ENCODE data around the gene UBE2N. TPM values are rescaled to one million over a fixed set of nuclear protein-coding genes. Genes with fewer than 3 reads are reported as not detected.
"Not testable (repeated sequence)": the region's sequence is repeated elsewhere in the genome, so short reads cannot be mapped to it uniquely, and the experiment has no call there.

Gene UBE2N
- total RNA-seq, 1 experiment from 2014 or later: 205 TPM

- Histone ChIP-seq H3K36me3 (ENCODE audit: low read depth, low read length) (peaks cover 3% of the 10 kb centered on the region; the same call in 1 of the 2 replicates), H4K20me1 (ENCODE audit: low read length) (0 out of 2 replicates have a peak, but pooled peaks cover 12% of the 10 kb centered on the region), H3K4me2 (ENCODE audit: low read length) (no peak overlapping the region), H3F3A (ENCODE audit: low read length, unreplicated experiment) (no peaks in the 10 kb centered on the region), H3K27ac (ENCODE audit: low read length) (no peak overlapping the region), H2AFZ (ENCODE audit: low read length) (no peak overlapping the region), H3K4me3 (ENCODE audit: low read length) (no peak overlapping the region), H3K79me2 (ENCODE audit: low read length) (peaks cover 91% of the 10 kb centered on the region), H3K4me1 (ENCODE audit: insufficient read depth, low read length) (peaks cover 12% of the 10 kb centered on the region; the same call in 1 of the 2 replicates), H3K9me3 (ENCODE audit: low read length) (no peaks in the 10 kb centered on the region), H3K9me2 (replicated peaks; ENCODE audit: low read length) (no peaks in the 10 kb centered on the region), H3K27me3 (ENCODE audit: low read length) (no peaks in the 10 kb centered on the region), H3K9ac (ENCODE audit: low read length) (no peak overlapping the region)
- ATAC-seq: peak; percentile 87
- no TSS peak for BruUV-seq (replicated peaks)
- POLR2A ChIA-PET (ENCODE audit: unreplicated experiment): no interaction called here
- peak; percentile 60 for DNase-seq
- intact Hi-C loops (cut with micrococcal nuclease): no loop called here
- TF ChIP-seq CTCF (conservative IDR thresholded peaks at IDR 0.05; ENCODE audit: low read depth, low read length): no peak
- TF ChIP-seq EZH2 (IDR thresholded peaks at IDR 0.05; ENCODE audit: low read length, unreplicated experiment): no peak
- no peak for TF ChIP-seq EZH2phosphoT487 (IDR thresholded peaks at IDR 0.05; ENCODE audit: borderline replicate concordance, low read length)
- CTCF ChIA-PET: no interaction called here
Measured at GRCh38 chr12:93387780-93388179, 54.0 kb downstream of the UBE2N start.

GRCh38 chr12:93381976-93382437, 59.7 kb downstream of the UBE2N start:
- DNase-seq; H3K36me3 ChIP-seq (ENCODE audit: low read depth, low read length); H3K4me3 ChIP-seq (ENCODE audit: low read length); H3K27ac ChIP-seq (ENCODE audit: low read length); BruUV-seq (replicated peaks); ATAC-seq; H3F3A ChIP-seq (ENCODE audit: low read length, unreplicated experiment); H3K27me3 ChIP-seq (ENCODE audit: low read length); H3K9me2 ChIP-seq (replicated peaks; ENCODE audit: low read length); H3K9me3 ChIP-seq (ENCODE audit: low read length); H3K4me2 ChIP-seq (ENCODE audit: low read length); CTCF ChIA-PET; H3K9ac ChIP-seq (ENCODE audit: low read length); POLR2A ChIA-PET (ENCODE audit: unreplicated experiment); H2AFZ ChIP-seq (ENCODE audit: low read length): not testable (repeated sequence)
- H3K4me1 ChIP-seq (ENCODE audit: insufficient read depth, low read length): peaks cover 21% of the 10 kb centered on the region
- intact Hi-C loops (cut with micrococcal nuclease): loop anchor here (1.0 kb wide), 1 partner anchor 597 kb away; no protein-coding TSS in a partner anchor
- H3K79me2 ChIP-seq (ENCODE audit: low read length): peaks cover 87% of the 10 kb centered on the region
- peaks cover 36% of the 10 kb centered on the region for H4K20me1 ChIP-seq (ENCODE audit: low read length)

GRCh38 chr12:93381161-93381975, 60.4 kb downstream of the UBE2N start:
- ChIA-PET CTCF (interaction anchor here (2.2 kb wide), 1 partner anchor 394 kb away, joined by 10 read pairs; no protein-coding TSS in a partner anchor), POLR2A (ENCODE audit: unreplicated experiment) (no interaction called here)
- Histone ChIP-seq H3K9me3 (ENCODE audit: low read length) (no peaks in the 10 kb centered on the region), H3K9ac (ENCODE audit: low read length) (no peak overlapping the region), H3K27ac (ENCODE audit: low read length) (no peak overlapping the region), H3K36me3 (ENCODE audit: low read depth, low read length) (no peaks in the 10 kb centered on the region; the same call in 1 of the 2 replicates), H3F3A (ENCODE audit: low read length, unreplicated experiment) (no peaks in the 10 kb centered on the region), H4K20me1 (ENCODE audit: low read length) (peaks cover 36% of the 10 kb centered on the region), H3K4me3 (ENCODE audit: low read length) (peak overlapping the region; percentile 97; the same call in 1 of the 2 replicates), H3K9me2 (replicated peaks; ENCODE audit: low read length) (no peaks in the 10 kb centered on the region), H3K79me2 (ENCODE audit: low read length) (peaks cover 81% of the 10 kb centered on the region), H2AFZ (ENCODE audit: low read length) (no peak overlapping the region), H3K4me2 (ENCODE audit: low read length) (peak overlapping the region; percentile 86), H3K4me1 (ENCODE audit: insufficient read depth, low read length) (peaks cover 28% of the 10 kb centered on the region), H3K27me3 (ENCODE audit: low read length) (no peaks in the 10 kb centered on the region)
- no peak for DNase-seq
- TF ChIP-seq CTCF (conservative IDR thresholded peaks at IDR 0.05; ENCODE audit: low read depth, low read length) (no peak), EZH2phosphoT487 (IDR thresholded peaks at IDR 0.05; ENCODE audit: borderline replicate concordance, low read length) (no peak), EZH2 (IDR thresholded peaks at IDR 0.05; ENCODE audit: low read length, unreplicated experiment) (no peak)
- BruUV-seq (replicated peaks): no TSS peak
- no peak for ATAC-seq
- intact Hi-C loops (cut with micrococcal nuclease): loop anchor here (1.0 kb wide), 1 partner anchor 596 kb away; no protein-coding TSS in a partner anchor

All from PC-3 (cell line).